WTC11 (cell line): ENCODE measurements around the gene SLC4A8. TPM values are rescaled to one million over a fixed set of nuclear protein-coding genes. Genes with fewer than 3 reads are reported as not detected.

Experiments used
- ATAC-seq: fragments of 200-7000 bp; cut with Tn5 transposase; 2 replicates; pipeline ENCODE4 v1.10.0; 2021; ENCODE audit warnings: mild to moderate bottlenecking, moderate library complexity
- CTCF ChIA-PET: fragments of 300-600 bp; sonication (Branson Sonifier 250); formaldehyde crosslinking; loops from one replicate; lab custom pipeline; 2021; ENCODE audit warnings: antibody characterized with exemption; lab: Charles Lee
- POLR2A ChIA-PET: fragments of 350-600 bp; sonication (Branson Sonifier 250); formaldehyde crosslinking; loops from one replicate; lab custom pipeline; 2021; ENCODE audit warnings: antibody characterized with exemption; lab: Charles Lee
- DNase-seq: peaks from one replicate; pipeline ENCODE4 v3.0.0; 2021; ENCODE audit warnings: low spot score
- H3K27ac Mint-ChIP-seq: 2 replicates; pipeline ENCODE4 v1.8.0; 2021; ENCODE audit warnings: mixed read lengths
- H3K27me3 Mint-ChIP-seq: 2 replicates; pipeline ENCODE4 v1.8.0; 2021; ENCODE audit warnings: low read depth, mild to moderate bottlenecking, moderate library complexity, mixed read lengths
- H3K36me3 Mint-ChIP-seq: 2 replicates; pipeline ENCODE4 v1.8.0; 2021; ENCODE audit warnings: mixed read lengths
- H3K4me1 Mint-ChIP-seq: 2 replicates; pipeline ENCODE4 v1.8.0; 2022; ENCODE audit warnings: mixed read lengths
- H3K4me3 Mint-ChIP-seq: 2 replicates; pipeline ENCODE4 v1.8.0; 2021; ENCODE audit warnings: mild to moderate bottlenecking, moderate library complexity, mixed read lengths
- H3K9me3 Mint-ChIP-seq: 2 replicates; pipeline ENCODE4 v1.8.0; 2021; ENCODE audit warnings: mixed read lengths
- AR ChIP-seq: fragments of 250-450 bp; sonication (Bioruptor Pico); IDR thresholded peaks from 2 replicates; pipeline ENCODE4 v1.9.0; 2021; ENCODE audit warnings: mild to moderate bottlenecking
- ARID4B ChIP-seq: sonication (generic); formaldehyde crosslinking; IDR thresholded peaks from 2 replicates; pipeline ENCODE4 v1.8.0; 2023; ENCODE audit warnings: missing genetic modification reagents, mild to moderate bottlenecking, borderline replicate concordance
- CDX4 ChIP-seq: fragments of 250-450 bp; sonication (Bioruptor Pico); IDR thresholded peaks from 2 replicates; pipeline ENCODE4 v1.9.0; 2021; ENCODE audit warnings: moderate library complexity, mild to moderate bottlenecking, inconsistent platforms, borderline replicate concordance
- CREM ChIP-seq: sonication (generic); formaldehyde crosslinking; IDR thresholded peaks from 2 replicates; pipeline ENCODE4 v1.8.1; 2022; ENCODE audit warnings: mild to moderate bottlenecking, missing genetic modification reagents, moderate library complexity
- E2F5 ChIP-seq: sonication (generic); formaldehyde crosslinking; IDR thresholded peaks from 2 replicates; pipeline ENCODE4 v1.8.1; 2022; ENCODE audit warnings: mild to moderate bottlenecking, moderate library complexity, missing genetic modification reagents
- FOXJ3 ChIP-seq: sonication (generic); formaldehyde crosslinking; IDR thresholded peaks from 2 replicates; pipeline ENCODE4 v1.9.0; 2021; ENCODE audit warnings: missing genetic modification reagents, mild to moderate bottlenecking, borderline replicate concordance
- NFE2L1 ChIP-seq: sonication (generic); formaldehyde crosslinking; IDR thresholded peaks from 2 replicates; pipeline ENCODE4 v1.8.1; 2023; ENCODE audit warnings: missing genetic modification reagents
- NR3C1 ChIP-seq: sonication (generic); formaldehyde crosslinking; conservative IDR thresholded peaks from 2 replicates; pipeline ENCODE4 v1.8.1; 2023; ENCODE audit warnings: low read depth, mild to moderate bottlenecking, missing genetic modification reagents
- OVOL2 ChIP-seq: fragments of 250-450 bp; sonication (Bioruptor Pico); IDR thresholded peaks from 2 replicates; pipeline ENCODE4 v1.9.0; 2021; ENCODE audit warnings: mild to moderate bottlenecking, borderline replicate concordance
- RORB ChIP-seq: fragments of 250-450 bp; sonication (Bioruptor Pico); IDR thresholded peaks from 2 replicates; pipeline ENCODE4 v1.9.0; 2021; ENCODE audit warnings: mild to moderate bottlenecking
- TCF7 ChIP-seq: sonication (generic); formaldehyde crosslinking; IDR thresholded peaks from 2 replicates; pipeline ENCODE4 v1.8.0; 2022; ENCODE audit warnings: mild to moderate bottlenecking, low read depth, missing genetic modification reagents, moderate library complexity
- TEAD4 ChIP-seq: sonication (generic); formaldehyde crosslinking; IDR thresholded peaks from 2 replicates; pipeline ENCODE4 v1.8.0; 2022; ENCODE audit warnings: mild to moderate bottlenecking, missing genetic modification reagents
- ZBTB21 ChIP-seq: sonication (generic); formaldehyde crosslinking; IDR thresholded peaks from 2 replicates; pipeline ENCODE4 v1.8.1; 2023; ENCODE audit warnings: mild to moderate bottlenecking, missing genetic modification reagents, borderline replicate concordance
- ZNF263 ChIP-seq: sonication (generic); formaldehyde crosslinking; IDR thresholded peaks from 2 replicates; pipeline ENCODE4 v1.8.1; 2022; ENCODE audit warnings: low read depth, mild to moderate bottlenecking, moderate library complexity, missing genetic modification reagents
- ZNF317 ChIP-seq: sonication (generic); formaldehyde crosslinking; IDR thresholded peaks from 2 replicates; pipeline ENCODE4 v1.8.1; 2023; ENCODE audit warnings: low read depth, mild to moderate bottlenecking, moderate library complexity, missing genetic modification reagents, borderline replicate concordance
- ZNF416 ChIP-seq: fragments of 250-450 bp; sonication (Bioruptor Pico); IDR thresholded peaks from 2 replicates; pipeline ENCODE4 v1.9.0; 2021; ENCODE audit warnings: mild to moderate bottlenecking, inconsistent platforms
- total RNA-seq: library from RNA; stranded (reverse); gene quantifications from 3 replicates; pipeline ENCODE4 v1.2.3, GENCODE V29; 2021

SLC4A8 gene
- total RNA-seq, 1 experiment from 2014 or later: 16.9 TPM

GRCh38 chr12:51413791-51414190 lies 10.8 kb upstream of the SLC4A8 start (continued):
- TF ChIP-seq ARID4B (no peak), NR3C1 (CRISPR knock-in tag) (no peak), ZNF263 (CRISPR knock-in tag) (no peak), AR (no peak), TCF7 (no peak), FOXJ3 (CRISPR knock-in tag) (no peak), RORB (CRISPR knock-in tag) (no peak), NFE2L1 (CRISPR knock-in tag) (no peak)

- POLR2A ChIA-PET: no interaction called here
- Mint-ChIP-seq H3K36me3 (no peaks in the 10 kb centered on the region), H3K9me3 (no peaks in the 10 kb centered on the region), H3K27me3 (no peaks in the 10 kb centered on the region), H3K27ac (no peak overlapping the region), H3K4me3 (no peak overlapping the region), H3K4me1 (peaks cover 32% of the 10 kb centered on the region)
- TF ChIP-seq OVOL2 (CRISPR knock-in tag) (no peak), CREM (no peak), FOXJ3 (CRISPR knock-in tag) (no peak), AR (no peak), ZNF416 (no peak), ZBTB21 (CRISPR knock-in tag) (no peak), TEAD4 (CRISPR knock-in tag) (no peak), CDX4 (CRISPR knock-in tag) (no peak), ZNF317 (CRISPR knock-in tag) (no peak), E2F5 (CRISPR knock-in tag) (no peak)
- CTCF ChIA-PET: interaction anchor here (0.6 to 1.5 kb wide), 4 partner anchors 16 to 306 kb away, joined by 3 to 6 read pairs (median 4); no protein-coding TSS in a partner anchor
- ATAC-seq: no peak
- no peak for DNase-seq
Observed at GRCh38 chr12:51415931-51416330, 8.7 kb upstream of the SLC4A8 start.
